ENCODE data around the gene PLXNA2.

- TF ChIP-seq CTCF (IDR thresholded peaks at IDR 0.05; ENCODE audit: borderline replicate concordance, extremely low read depth, low read length, poor library complexity, severe bottlenecking) (no peak), EZH2 (IDR thresholded peaks at IDR 0.05; ENCODE audit: borderline replicate concordance, low read depth, low read length, severe bottlenecking) (no peak)
These were observed 136.0 kb downstream of the PLXNA2 start for GRCh38 chr1:208108213-208108608.
